ENCODE measurements around the gene ZC3H6.

ZC3H6 gene

GRCh38 chr2:112305132-112305531 is 29.7 kb downstream of the ZC3H6 start:
- no peak overlapping the region for H3K4me3 ChIP-seq (replicated peaks; ENCODE audit: insufficient read depth, low read length)
- DNase-seq (ENCODE audit: low read depth in 1 of 2, low spot score in 1 of 2) = no peak

DNA sequence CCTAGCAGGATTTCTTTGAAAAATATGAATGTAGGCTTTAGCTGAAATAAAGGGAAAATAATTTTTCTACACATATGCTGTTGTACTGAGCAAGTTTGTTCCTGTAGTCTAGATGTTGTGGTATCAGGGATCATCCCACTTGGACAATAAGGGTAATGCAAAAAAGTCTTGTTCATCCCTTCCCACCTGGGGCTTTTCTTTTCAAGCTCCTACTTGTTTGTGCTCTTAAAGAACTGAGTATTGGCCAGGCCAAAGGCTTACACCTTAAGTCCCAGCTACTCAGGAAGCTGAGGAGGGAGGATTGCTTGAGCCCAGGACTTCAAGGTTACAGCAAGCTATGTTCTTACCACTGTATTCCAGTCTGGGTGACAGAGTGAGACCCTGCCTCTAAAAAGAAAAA is 35.5 kb downstream of the ZC3H6 start:
- Histone ChIP-seq H3K4me3 (replicated peaks; ENCODE audit: insufficient read depth, low read length) (no peak overlapping the region), H3K27me3 (ENCODE audit: insufficient read depth, poor library complexity, severe bottlenecking) (no peaks in the 10 kb centered on the region), H3K27ac (replicated peaks) (no peak overlapping the region)
- TF ChIP-seq REST (IDR thresholded peaks at IDR 0.05; ENCODE audit: insufficient replicate concordance, low read depth) = no peak
- TF ChIP-seq SPI1 (IDR thresholded peaks at IDR 0.05; ENCODE audit: borderline replicate concordance, low read depth) = no peak
- TF ChIP-seq, protein P1, sequence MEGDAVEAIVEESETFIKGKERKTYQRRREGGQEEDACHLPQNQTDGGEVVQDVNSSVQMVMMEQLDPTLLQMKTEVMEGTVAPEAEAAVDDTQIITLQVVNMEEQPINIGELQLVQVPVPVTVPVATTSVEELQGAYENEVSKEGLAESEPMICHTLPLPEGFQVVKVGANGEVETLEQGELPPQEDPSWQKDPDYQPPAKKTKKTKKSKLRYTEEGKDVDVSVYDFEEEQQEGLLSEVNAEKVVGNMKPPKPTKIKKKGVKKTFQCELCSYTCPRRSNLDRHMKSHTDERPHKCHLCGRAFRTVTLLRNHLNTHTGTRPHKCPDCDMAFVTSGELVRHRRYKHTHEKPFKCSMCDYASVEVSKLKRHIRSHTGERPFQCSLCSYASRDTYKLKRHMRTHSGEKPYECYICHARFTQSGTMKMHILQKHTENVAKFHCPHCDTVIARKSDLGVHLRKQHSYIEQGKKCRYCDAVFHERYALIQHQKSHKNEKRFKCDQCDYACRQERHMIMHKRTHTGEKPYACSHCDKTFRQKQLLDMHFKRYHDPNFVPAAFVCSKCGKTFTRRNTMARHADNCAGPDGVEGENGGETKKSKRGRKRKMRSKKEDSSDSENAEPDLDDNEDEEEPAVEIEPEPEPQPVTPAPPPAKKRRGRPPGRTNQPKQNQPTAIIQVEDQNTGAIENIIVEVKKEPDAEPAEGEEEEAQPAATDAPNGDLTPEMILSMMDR (IDR thresholded peaks at IDR 0.05; ENCODE audit: insufficient read depth, low read length) = no peak
- TF ChIP-seq POLR2AphosphoS5 (IDR thresholded peaks at IDR 0.05; ENCODE audit: low read depth) = no peak
- no peak for TF ChIP-seq GABPA (IDR thresholded peaks at IDR 0.05; ENCODE audit: low read depth)
- DNase-seq (ENCODE audit: low read depth in 1 of 2, low spot score in 1 of 2) = no peak

More at GRCh38 chr2:112305132-112305531, 29.7 kb downstream of the ZC3H6 start:
- TF ChIP-seq POLR2AphosphoS5 (IDR thresholded peaks at IDR 0.05; ENCODE audit: low read depth) (no peak), SPI1 (IDR thresholded peaks at IDR 0.05; ENCODE audit: borderline replicate concordance, low read depth) (no peak), REST (IDR thresholded peaks at IDR 0.05; ENCODE audit: insufficient replicate concordance, low read depth) (no peak), GABPA (IDR thresholded peaks at IDR 0.05; ENCODE audit: low read depth) (no peak)
- TF ChIP-seq, protein P1 (IDR thresholded peaks at IDR 0.05; ENCODE audit: insufficient read depth, low read length) = no peak
- H3K27ac ChIP-seq (replicated peaks) = no peak overlapping the region
- H3K27me3 ChIP-seq (ENCODE audit: insufficient read depth, poor library complexity, severe bottlenecking) = no peaks in the 10 kb centered on the region

DNA sequence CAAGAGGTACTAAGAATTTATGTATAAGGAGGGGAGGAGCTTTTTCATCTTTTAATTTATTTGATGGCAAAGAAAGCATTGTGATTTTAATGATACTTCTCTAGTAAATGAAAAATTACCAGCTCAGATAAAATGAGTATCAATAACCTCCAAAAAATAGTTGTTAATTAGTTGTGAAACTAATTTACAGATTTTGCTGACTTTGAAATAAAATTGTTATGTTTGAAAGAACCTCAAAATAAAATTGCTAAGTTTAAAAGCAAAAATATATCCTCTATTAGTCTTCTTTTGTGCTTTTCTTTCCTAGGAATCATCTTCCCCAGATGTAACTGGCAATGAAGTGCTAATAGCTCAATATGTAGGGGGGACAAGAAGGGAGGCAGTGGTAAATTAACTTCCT is 36.5 kb downstream of the ZC3H6 start:
- TF ChIP-seq GABPA (IDR thresholded peaks at IDR 0.05; ENCODE audit: low read depth) (no peak), REST (IDR thresholded peaks at IDR 0.05; ENCODE audit: insufficient replicate concordance, low read depth) (no peak), SPI1 (IDR thresholded peaks at IDR 0.05; ENCODE audit: borderline replicate concordance, low read depth) (no peak)
- TF ChIP-seq, protein P1 (IDR thresholded peaks at IDR 0.05; ENCODE audit: insufficient read depth, low read length) = no peak
- no peak overlapping the region for H3K4me3 ChIP-seq (replicated peaks; ENCODE audit: insufficient read depth, low read length)
- no peaks in the 10 kb centered on the region for H3K27me3 ChIP-seq (ENCODE audit: insufficient read depth, poor library complexity, severe bottlenecking)
- H3K27ac ChIP-seq (replicated peaks) = no peak overlapping the region
- no peak for DNase-seq (ENCODE audit: low read depth in 1 of 2, low spot score in 1 of 2)
